ENCODE results near the gene ROBO1. TPM values are rescaled to one million over a fixed set of nuclear protein-coding genes. Genes with fewer than 3 reads are reported as not detected.

ROBO1 gene
- total and polyA plus RNA-seq, 4 donors: 1.0 to 30.3 (median 3.9) TPM

- DNase-seq (ENCODE audit: low spot score): no peak
- Histone ChIP-seq H3K27ac (ENCODE audit: low read depth in 1 of 2, low read length in 2 of 2) (no peak overlapping the region), H3K4me1 (ENCODE audit: control insufficient read depth in 4 of 4, insufficient read depth in 4 of 4, low read length in 3 of 4) (no peaks in the 10 kb centered on the region), H3K4me3 (ENCODE audit: low read depth in 1 of 3, low read length in 3 of 3) (no peak overlapping the region), H3K36me3 (ENCODE audit: control insufficient read depth in 4 of 4, insufficient read depth in 3 of 4, low read depth in 1 of 4, low read length in 3 of 4) (no peaks in the 10 kb centered on the region), H3K27me3 (ENCODE audit: control insufficient read depth in 4 of 4, insufficient read depth in 4 of 4, low read length in 3 of 4) (no peaks in the 10 kb centered on the region), H3K9me3 (ENCODE audit: control insufficient read depth in 4 of 4, low read length in 3 of 4) (no peaks in the 10 kb centered on the region), H3K9ac (ENCODE audit: low read depth in 1 of 2, low read length in 2 of 2) (no peak overlapping the region)
- TF ChIP-seq YY1 (IDR thresholded peaks at IDR 0.05) (no peak), MAX (IDR thresholded peaks at IDR 0.05) (no peak), JUND (IDR thresholded peaks at IDR 0.05) (no peak), HNF4G (IDR thresholded peaks at IDR 0.05) (no peak), ZBTB33 (IDR thresholded peaks at IDR 0.05) (no peak), GABPA (IDR thresholded peaks at IDR 0.05 in 1 of 2, conservative IDR thresholded peaks at IDR 0.05 in 1 of 2) (no peak), RXRA (IDR thresholded peaks at IDR 0.05) (no peak), SP1 (IDR thresholded peaks at IDR 0.05) (no peak), FOXA1 (IDR thresholded peaks at IDR 0.05) (no peak), HNF4A (conservative IDR thresholded peaks at IDR 0.05) (no peak), NR2F2 (IDR thresholded peaks at IDR 0.05) (no peak), TAF1 (conservative IDR thresholded peaks at IDR 0.05) (no peak), REST (IDR thresholded peaks at IDR 0.05) (no peak)
- TF ChIP-seq, protein P1, sequence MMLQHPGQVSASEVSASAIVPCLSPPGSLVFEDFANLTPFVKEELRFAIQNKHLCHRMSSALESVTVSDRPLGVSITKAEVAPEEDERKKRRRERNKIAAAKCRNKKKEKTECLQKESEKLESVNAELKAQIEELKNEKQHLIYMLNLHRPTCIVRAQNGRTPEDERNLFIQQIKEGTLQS (IDR thresholded peaks at IDR 0.05): no peak
- TF ChIP-seq, protein P2, sequence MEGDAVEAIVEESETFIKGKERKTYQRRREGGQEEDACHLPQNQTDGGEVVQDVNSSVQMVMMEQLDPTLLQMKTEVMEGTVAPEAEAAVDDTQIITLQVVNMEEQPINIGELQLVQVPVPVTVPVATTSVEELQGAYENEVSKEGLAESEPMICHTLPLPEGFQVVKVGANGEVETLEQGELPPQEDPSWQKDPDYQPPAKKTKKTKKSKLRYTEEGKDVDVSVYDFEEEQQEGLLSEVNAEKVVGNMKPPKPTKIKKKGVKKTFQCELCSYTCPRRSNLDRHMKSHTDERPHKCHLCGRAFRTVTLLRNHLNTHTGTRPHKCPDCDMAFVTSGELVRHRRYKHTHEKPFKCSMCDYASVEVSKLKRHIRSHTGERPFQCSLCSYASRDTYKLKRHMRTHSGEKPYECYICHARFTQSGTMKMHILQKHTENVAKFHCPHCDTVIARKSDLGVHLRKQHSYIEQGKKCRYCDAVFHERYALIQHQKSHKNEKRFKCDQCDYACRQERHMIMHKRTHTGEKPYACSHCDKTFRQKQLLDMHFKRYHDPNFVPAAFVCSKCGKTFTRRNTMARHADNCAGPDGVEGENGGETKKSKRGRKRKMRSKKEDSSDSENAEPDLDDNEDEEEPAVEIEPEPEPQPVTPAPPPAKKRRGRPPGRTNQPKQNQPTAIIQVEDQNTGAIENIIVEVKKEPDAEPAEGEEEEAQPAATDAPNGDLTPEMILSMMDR (IDR thresholded peaks at IDR 0.05; ENCODE audit: low read depth, low read length, missing input control): no peak
- WGBS: 88% methylated on average over 2 of the region's 2 CpGs
Measured at GRCh38 chr3:78894787-78895186, 873.0 kb downstream of the ROBO1 start.

DNA sequence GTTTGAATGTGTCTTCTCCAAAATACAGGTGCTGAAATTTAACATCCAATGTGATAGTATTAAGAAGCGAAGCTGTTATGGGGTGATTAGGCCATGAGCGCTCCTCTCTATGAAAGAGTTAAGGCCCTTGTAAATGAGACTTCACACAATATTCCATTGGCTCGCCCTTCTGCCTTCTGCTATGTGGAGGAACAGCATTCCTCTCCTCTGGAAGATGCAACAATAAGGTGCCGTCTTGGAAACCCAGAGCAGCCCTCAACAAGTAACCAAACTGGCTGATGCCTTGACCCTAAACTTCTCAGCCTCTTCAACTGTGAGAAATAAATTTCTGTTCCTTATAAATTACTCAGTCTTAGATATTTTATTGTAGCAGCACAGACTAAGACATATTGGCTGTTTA, 874.6 kb downstream of the ROBO1 start:
- DNase-seq (ENCODE audit: low spot score): no peak
- TF ChIP-seq MAX (IDR thresholded peaks at IDR 0.05) (no peak), FOXA1 (IDR thresholded peaks at IDR 0.05) (no peak), EGR1 (IDR thresholded peaks at IDR 0.05; ENCODE audit: low read depth in 2 of 2) (no peak)
- no peaks in the 10 kb centered on the region for H3K36me3 ChIP-seq (ENCODE audit: control insufficient read depth in 4 of 4, insufficient read depth in 3 of 4, low read depth in 1 of 4, low read length in 3 of 4)
- no peak overlapping the region for H3K9ac ChIP-seq (ENCODE audit: low read depth in 1 of 2, low read length in 2 of 2)
- no peaks in the 10 kb centered on the region for H3K27me3 ChIP-seq (ENCODE audit: control insufficient read depth in 4 of 4, insufficient read depth in 4 of 4, low read length in 3 of 4)
- no peak overlapping the region for H3K27ac ChIP-seq (ENCODE audit: low read depth in 1 of 2, low read length in 2 of 2)
- no peak overlapping the region for H3K4me3 ChIP-seq (ENCODE audit: low read depth in 1 of 3, low read length in 3 of 3)
- no peaks in the 10 kb centered on the region for H3K4me1 ChIP-seq (ENCODE audit: control insufficient read depth in 4 of 4, insufficient read depth in 4 of 4, low read length in 3 of 4)
- H3K9me3 ChIP-seq (ENCODE audit: control insufficient read depth in 4 of 4, low read length in 3 of 4): no peaks in the 10 kb centered on the region
- 96% methylated on average over 4 of the region's 4 CpGs for WGBS
